HG02981 (cell line): ENCODE measurements around the gene SIRT2.

Experiments
- ATAC-seq: cut with Tn5 transposase; IDR thresholded peaks from one replicate; pipeline ENCODE4 v1.9.1; 2021; ENCODE audit warnings: mild to moderate bottlenecking, moderate library complexity; ENCODE audit not compliant: unreplicated experiment

Gene SIRT2

GRCh38 chr19:38920602-38921419 is 21.4 kb upstream of the SIRT2 start:
- ATAC-seq, result no peak

DNA sequence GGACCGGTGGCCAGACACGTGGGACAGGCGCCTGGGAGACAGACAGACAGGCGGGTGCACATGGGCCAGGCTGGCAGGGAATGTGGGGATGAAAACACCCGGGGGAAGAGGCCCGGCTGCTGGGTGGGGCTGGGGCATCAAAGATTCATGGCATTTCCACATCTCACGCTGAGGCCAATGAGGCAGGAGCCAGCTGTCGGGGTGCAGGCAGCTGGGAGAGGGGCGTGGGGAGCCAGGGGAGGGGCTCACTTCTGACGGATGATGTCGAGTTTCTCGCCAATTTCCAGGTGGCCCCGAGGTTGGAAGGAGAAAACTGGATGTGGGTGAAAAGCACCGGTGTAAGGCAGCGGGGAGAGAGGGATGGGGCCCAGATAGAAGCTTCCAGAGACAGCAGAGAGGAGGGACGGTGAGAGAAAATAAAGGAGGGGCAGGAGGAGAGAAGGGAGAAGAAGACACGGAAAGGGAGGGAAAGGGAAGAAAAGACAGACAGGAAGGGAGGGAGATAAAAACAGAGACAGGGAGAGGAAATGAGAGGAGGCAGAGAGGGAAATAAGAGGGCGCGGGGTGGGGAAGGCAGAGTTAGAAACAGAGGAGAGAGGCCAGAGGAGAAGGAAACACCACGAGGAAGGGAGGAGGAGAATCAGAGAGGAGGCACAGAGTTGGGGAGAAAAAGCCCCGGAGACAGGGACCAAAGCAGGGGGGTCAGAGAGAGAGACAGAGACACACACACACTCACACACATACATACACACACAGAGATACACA is 20.6 kb upstream of the SIRT2 start:
- ATAC-seq, result no peak

GRCh38 chr19:38918526-38918925 is 19.1 kb upstream of the SIRT2 start:
- ATAC-seq, result no peak

DNA sequence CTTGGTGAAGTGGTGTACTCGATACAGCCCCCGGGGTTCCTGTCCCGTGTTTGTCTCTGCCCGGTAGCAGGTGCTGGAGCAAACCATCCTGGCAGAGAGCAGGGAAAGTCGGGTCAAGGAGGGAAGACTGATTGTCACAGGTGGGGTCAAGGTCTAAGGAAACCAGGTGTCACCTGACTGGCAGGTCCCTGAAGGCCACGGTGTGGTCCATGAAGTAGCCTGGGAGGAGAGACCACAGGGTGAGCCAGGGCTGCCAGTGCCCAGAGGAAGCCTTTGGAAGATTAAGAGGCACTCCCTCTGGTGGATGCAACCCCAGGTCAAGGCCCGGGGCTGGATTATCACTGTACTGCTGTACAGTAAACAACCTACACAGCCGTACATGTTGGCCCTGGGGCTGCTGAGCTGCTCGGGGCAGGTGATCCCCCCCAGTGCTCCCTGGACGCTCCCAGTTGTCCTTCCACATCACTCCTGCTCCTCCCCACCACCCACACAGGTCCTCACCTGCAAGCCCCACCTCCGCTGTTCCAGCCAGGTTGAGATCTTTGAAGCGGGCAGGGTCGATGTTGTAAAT is 18.6 kb upstream of the SIRT2 start:
- no peak for ATAC-seq

DNA sequence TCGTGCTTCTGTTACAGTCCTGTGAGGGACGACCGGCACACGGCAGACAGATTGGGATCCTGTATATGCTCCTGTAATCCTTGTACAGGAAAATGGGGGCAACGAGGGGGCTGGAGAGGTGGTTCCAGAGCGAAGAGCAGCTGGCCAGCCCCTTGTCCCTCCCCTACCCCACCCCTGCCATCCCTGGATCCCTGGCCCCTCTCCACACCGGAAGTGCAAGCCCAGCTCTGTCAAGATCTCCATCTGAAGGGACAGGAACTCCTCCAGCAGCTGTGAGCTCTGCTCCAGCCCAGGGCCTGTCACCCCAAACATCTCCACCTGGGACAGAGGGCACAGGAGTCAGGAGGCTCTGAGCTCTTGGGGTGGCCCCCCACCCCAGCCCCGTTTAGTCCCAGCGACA is 18.1 kb upstream of the SIRT2 start:
- ATAC-seq, result no peak

DNA sequence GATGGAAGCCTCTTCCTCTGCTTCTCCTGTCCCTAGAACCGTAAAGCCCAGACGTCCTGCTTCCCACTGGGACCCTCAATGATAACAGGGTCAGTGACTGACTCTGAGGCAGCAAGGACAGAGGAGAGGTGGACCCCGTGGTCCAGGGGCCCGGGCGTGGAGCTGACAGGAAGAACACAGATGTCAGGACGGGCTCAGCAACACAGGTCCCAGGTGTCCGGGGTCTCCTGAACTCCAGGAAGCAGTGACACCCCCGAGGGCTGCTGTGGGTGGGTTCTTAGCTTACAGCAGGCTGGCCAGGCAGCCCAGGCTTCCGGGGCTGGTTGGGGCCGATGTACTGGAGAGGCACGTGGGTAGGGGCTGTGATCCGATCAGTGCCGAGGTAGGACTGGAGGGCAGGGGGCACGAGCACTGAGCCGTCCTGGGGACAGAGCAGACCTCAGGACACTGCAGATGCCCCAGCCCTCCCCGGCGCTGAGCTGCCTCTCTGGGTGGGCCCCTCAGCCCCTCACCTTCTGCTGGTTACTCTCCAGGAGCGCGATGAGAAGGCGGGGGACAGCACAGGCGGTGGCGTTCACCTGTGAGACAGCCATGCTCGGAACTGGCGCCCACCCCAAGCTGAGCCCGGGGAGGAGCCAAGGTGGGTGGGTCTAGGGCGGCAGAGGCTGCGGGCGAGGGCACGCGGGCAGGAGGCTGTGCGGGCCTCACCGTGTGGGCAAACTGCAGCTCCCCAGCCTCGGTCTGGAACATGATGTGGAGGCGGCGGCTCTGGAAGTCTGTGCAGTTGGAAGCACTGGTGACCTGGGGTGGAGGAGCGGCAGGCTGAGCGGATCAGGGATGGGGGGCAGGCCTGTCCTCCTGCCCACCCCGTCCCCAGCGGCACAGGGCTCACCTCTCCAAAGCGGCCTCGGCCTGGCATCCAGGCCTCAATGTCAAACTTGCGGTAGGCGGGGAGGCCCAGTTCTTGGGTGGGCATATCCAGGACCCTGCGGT is 16.2 kb upstream of the SIRT2 start:
- ATAC-seq, result no peak

DNA sequence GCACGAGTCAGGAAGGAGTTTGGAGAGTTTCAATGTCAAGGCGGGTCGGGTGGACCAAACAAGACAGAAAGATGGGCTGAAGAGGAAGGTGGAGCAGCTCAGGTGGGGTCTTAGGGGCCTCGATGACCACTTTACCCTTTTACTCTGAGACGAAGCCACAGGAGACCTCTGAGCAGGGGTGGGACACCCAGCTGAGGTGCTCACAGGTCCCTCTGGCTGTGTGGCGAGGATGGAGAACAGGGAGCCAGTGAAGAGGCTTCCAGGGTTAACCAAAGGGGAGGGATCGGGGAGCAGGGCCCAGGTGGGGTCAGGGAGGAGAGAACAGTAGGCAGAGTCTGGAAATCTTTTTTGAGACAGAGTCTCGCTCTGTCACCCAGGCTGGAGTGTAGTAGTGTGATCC is 14.5 kb upstream of the SIRT2 start:
- ATAC-seq, result no peak

DNA sequence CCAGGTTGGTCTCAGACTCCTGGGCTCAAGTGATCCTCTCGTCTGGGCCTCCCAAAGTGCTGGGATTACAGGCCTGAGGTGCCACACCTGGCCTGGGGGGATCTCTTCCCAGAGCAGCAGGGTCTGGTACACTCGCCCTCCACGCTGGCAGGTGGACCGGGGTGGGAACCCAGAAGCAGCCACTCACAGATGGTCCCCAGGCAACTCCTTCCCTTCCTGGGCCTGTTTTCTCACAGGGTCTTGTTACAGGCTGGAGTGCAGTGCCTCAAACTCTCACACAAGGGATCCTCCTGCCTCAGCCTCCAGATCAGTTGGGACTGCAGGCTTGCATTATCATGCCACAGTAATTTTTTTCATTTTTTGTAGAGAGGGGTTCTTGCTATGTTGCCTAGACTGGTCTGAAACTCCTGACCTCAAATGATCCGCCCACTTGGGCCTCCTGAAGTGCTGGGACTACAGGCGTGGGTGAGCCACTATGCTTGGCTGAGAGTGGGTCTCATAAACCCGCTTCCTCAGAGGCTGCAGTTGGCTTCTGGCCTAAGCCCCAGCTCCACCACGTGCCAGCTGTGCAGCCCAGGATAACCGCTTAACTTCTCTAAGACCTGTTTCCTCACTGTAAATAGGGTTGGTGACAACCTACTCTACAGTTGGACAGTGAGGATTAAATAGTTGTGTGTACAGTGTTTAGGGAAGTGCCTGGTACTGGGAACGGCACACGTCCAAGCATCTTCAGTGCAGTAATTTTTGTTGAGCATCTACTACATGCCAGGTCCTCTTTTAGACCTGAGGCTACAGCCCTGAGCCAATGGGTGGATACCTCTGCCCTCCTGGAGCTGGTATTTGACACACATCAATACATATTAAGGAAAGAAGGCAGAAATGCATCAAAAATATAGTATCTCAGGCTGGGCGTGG is 13.4 kb upstream of the SIRT2 start:
- ATAC-seq, result no peak

- ATAC-seq, result no peak
Measured at GRCh38 chr19:38911388-38912001, 12.1 kb upstream of the SIRT2 start.

DNA sequence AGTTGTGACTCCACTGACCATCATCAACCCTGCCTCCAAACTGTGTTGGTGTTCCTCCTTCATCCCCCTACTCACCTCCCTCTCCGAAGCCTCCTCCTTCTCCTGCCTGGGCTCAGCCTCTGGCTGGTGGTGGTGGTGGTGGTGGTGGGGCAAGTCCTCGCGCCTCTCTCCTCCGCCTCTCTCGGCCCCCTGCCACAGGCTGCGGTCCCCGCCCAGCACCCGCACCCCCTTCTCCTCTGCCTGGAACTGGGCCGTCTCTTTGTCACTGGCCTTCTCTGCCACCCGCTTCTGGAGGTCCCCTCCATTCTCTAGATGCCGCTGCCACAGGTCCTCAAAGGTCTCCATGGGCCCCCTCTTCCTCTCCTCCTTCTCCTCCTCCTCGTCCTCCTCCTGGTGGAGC is 11.1 kb upstream of the SIRT2 start:
- no peak for ATAC-seq

- ATAC-seq, result no peak
Measured at GRCh38 chr19:38908911-38909310, 9.5 kb upstream of the SIRT2 start.

GRCh38 chr19:38907670-38908069 is 8.3 kb upstream of the SIRT2 start:
- ATAC-seq, result no peak

DNA sequence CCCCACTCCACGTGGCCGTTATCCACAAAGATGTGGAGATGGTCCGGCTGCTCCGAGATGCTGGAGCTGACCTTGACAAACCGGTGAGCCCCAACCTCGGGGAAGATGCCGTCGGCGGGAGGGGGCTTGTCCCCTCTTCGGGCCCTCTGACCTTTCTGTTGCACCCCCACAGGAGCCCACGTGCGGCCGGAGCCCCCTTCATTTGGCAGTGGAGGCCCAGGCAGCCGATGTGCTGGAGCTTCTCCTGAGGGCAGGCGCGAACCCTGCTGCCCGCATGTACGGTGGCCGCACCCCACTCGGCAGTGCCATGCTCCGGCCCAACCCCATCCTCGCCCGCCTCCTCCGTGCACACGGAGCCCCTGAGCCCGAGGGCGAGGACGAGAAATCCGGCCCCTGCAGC is 7.8 kb upstream of the SIRT2 start:
- no peak for ATAC-seq

DNA sequence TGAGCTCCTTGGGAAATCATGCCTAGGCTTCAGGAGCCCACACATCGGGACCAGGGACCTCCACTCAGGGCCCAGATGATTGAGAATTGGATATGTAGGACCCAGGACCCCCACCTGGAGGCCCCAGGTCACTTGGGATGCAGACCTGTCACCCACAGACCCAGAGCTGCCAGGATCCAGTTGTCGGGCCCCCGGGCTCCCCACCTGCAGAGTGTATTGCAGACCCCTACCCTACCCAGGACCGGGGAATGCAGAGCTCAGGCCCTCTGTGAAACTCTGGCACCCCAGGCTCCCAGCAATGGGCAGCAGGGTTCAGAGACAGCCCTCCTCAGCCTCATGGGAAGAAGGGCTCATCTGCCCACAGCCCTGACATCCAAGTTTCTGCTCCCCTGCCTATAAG is 6.2 kb upstream of the SIRT2 start:
- no peak for ATAC-seq

DNA sequence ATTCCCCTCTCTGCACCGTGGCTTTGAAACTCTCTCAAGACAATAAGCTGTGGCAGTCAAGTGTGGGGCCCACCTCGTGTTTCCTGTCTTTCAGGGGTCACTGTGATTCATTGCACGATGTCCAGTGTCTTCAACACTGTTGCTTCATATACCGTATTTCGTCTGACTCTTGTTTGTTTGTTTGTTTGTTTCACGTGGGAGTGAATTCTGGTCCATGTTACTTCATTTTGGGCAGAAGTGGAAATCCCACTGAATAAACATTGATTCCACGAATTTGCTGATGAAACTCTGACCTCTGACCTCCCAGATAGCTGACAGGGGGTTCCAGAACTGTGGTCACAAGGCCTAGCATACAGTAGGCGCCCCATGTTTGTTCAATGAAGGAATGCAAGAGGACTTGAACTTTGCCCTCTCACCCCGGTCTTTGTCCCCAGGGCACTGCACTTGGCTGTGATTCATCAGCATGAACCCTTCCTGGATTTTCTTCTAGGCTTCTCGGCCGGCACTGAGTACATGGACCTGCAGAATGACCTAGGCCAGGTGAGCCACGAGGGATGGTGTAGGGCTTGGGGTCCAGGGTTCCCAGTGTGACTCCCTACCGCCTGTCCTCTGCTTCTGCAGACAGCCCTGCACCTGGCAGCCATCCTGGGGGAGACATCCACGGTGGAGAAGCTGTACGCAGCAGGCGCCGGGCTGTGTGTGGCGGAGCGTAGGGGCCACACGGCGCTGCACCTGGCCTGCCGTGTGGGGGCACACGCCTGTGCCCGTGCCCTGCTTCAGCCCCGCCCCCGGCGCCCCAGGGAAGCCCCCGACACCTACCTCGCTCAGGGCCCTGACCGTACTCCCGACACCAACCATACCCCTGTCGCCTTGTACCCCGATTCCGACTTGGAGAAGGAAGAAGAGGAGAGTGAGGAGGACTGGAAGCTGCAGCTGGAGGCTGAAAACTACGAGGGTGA is 5.4 kb upstream of the SIRT2 start:
- no peak for ATAC-seq

DNA sequence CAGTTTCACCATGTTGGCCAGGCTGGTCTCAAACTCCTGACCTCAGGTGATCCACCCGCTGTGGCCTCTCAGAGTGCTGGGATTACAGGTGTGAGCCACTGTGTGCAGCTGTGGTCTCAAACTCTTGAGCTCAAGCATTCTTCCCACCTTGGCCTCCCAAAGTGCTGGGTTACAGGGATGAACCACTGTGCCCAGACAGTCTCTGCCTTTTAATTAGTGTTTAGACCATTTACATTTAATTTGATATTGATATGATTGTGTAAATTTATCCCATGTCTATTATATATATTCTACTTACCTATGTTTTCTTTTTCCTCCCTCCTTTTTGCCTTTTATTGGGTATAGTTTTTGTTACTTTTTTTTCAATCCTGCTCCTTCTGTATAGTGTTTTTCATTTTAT is 2.3 kb upstream of the SIRT2 start:
- no peak for ATAC-seq

DNA sequence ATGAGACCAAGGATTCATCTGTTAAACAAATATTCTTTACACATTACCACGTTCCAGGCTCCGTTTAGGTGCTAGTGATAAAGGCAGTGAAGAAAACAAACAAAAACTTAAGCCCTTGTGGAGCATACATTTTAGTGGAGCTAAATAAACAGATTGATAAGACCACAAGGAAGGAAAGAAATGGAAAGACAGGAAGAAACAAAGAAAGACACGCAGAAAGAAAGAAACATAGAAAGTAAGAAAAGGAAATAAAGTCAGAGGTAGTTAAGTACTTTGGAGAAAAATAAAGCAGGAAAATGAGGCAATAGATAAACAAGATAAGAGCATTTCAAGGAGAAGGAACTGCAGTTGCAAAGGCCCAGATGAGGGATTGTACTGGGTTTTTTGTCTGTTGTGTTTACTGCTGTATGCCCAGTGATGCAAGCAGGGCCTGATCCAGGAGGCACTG is 1.3 kb upstream of the SIRT2 start:
- no peak for ATAC-seq

- ATAC-seq, result no peak
Measured at GRCh38 chr19:38900202-38900629, 798 bp upstream of the SIRT2 start.
